Measurements from ENCODE around the gene ALKBH3.
A peak's percentile ranks its signal among the peaks of the same experiment; 100 is the strongest.

The ALKBH3 gene

DNA sequence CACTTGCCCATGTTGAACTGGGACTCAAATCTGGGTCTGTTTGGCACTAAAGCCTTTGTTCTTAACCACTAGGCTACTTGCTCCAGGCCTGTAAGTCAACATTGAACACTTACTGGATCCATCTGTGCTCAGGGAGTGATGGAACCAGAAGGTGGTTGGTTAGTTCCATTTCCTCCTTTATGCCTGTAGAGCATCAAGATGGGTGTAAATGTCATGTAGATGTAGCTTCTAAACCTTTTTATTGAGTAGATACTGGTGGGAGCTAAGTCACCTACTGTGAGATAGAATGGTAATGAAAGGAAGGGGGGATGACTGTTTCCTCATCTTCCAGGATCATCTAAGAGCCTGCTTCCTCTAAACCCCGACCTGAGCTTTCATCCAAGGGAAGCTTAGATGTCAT is 38.6 kb upstream of the ALKBH3 start:
- TF ChIP-seq, protein P1, sequence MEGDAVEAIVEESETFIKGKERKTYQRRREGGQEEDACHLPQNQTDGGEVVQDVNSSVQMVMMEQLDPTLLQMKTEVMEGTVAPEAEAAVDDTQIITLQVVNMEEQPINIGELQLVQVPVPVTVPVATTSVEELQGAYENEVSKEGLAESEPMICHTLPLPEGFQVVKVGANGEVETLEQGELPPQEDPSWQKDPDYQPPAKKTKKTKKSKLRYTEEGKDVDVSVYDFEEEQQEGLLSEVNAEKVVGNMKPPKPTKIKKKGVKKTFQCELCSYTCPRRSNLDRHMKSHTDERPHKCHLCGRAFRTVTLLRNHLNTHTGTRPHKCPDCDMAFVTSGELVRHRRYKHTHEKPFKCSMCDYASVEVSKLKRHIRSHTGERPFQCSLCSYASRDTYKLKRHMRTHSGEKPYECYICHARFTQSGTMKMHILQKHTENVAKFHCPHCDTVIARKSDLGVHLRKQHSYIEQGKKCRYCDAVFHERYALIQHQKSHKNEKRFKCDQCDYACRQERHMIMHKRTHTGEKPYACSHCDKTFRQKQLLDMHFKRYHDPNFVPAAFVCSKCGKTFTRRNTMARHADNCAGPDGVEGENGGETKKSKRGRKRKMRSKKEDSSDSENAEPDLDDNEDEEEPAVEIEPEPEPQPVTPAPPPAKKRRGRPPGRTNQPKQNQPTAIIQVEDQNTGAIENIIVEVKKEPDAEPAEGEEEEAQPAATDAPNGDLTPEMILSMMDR (IDR thresholded peaks at IDR 0.05; ENCODE audit: low read depth, low read length): no peak
- H3K4me3 ChIP-seq (ENCODE audit: low read depth, low read length): no peak overlapping the region

DNA sequence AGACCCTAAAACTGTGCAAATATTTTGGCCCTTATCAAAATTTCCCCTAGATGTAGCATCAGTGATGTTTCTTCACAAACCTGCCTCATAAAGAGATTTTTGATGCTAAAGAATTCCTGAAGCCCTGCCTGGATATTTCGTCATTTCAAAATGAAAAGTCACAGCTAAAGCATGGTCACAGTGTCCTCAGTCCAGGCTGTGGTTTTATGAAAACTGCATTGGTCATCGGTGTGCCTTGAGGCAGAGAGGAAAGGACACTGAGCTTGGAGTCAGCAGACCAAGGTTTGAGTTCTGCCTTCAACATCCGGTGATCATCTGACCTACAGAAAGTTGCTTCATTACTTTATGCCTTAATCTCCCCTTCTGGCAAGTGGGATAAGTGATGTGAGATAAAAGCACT is 34.8 kb upstream of the ALKBH3 start:
- no peak overlapping the region for H3K4me3 ChIP-seq (ENCODE audit: low read depth, low read length)
- TF ChIP-seq, protein P1 (IDR thresholded peaks at IDR 0.05; ENCODE audit: low read depth, low read length): no peak

DNA sequence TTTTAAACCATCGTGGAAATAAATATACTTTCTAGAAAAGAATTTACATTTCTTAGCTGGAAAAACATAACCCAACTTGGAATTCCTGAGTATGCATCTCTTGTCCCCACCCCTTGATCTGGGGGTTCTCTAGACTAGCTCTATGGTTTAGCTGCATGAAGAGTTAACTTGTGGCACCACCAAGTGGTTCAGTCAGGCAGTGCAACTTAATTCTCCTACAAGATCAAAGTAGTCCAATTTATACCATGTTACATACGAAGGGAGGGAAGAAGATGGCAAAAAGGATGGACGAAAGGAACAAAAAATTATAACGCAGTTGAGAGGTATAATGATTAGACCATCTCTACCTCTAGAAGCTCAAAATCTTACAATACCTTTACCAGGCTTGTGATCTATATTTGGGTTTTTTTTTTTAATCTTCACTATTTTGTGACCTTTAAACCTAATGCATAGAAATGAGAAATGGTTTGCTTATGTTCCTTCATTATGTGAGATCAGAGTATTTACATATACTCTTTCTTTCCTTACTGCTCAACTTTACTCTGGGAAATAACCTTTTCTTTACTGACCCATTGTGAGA is 28.5 kb upstream of the ALKBH3 start:
- no peak overlapping the region for H3K4me3 ChIP-seq (ENCODE audit: low read depth, low read length)
- TF ChIP-seq, protein P1 (IDR thresholded peaks at IDR 0.05; ENCODE audit: low read depth, low read length): peak; percentile 71

DNA sequence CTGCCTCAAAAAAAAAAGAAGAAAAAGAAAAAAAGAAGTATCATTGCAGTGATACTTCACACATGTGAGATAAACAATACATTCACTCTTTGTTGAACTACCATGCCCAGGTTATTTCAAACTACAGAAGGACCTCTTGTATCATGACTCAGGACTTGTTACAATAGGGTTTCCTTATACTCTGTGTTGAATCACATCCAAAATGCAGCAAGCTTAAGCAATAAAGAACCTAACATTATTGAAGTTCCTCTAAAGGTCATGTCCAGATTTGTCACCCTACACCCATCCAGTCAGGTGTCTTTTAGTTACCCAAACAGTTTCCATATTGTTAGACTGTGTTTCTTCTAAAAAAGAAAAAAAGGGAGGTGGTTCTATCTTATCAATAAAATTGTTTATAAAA is 26.9 kb upstream of the ALKBH3 start:
- TF ChIP-seq, protein P1 (IDR thresholded peaks at IDR 0.05; ENCODE audit: low read depth, low read length): no peak
- H3K4me3 ChIP-seq (ENCODE audit: low read depth, low read length): no peak overlapping the region

DNA sequence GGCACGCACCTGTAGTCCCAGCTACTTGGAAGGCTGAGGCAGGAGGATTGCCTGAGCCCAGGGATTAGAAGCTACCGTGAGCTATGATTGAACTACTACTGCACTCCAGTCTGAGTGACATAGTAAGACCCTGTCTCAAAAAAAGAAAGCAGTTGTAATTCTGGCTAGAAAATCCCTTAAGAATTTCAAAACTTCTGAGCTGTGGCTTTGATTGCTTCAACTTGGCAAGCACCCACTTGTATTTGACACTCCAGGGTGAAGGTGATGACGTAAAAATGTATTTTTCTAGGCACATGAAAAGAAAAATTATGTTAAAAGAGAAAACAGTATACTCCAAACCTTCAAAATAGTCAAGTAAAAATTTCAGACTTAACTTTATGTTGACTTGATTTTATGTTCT is 23.6 kb upstream of the ALKBH3 start:
- no peak overlapping the region for H3K4me3 ChIP-seq (ENCODE audit: low read depth, low read length)
- TF ChIP-seq, protein P1 (IDR thresholded peaks at IDR 0.05; ENCODE audit: low read depth, low read length): no peak

DNA sequence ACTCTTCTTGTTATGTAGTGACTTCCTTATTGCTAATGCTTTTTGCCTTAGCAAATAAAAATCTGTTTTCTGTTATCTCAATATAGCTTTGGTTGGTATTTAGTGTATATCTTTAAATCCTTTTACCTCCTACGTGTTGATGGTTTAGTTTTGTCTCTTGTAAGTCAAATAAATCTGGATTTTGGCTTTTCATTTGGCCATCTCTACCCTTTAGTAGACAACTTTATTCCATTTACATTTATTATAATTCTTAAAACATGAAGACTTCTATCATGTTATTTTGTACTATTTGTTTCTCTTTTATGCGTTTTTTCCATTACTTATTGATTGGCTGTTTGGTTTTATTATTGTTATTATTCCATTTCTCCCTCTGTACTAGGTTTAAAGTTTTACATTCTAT is 19.5 kb upstream of the ALKBH3 start:
- TF ChIP-seq, protein P1 (IDR thresholded peaks at IDR 0.05; ENCODE audit: low read depth, low read length): no peak
- H3K4me3 ChIP-seq (ENCODE audit: low read depth, low read length): no peak overlapping the region

DNA sequence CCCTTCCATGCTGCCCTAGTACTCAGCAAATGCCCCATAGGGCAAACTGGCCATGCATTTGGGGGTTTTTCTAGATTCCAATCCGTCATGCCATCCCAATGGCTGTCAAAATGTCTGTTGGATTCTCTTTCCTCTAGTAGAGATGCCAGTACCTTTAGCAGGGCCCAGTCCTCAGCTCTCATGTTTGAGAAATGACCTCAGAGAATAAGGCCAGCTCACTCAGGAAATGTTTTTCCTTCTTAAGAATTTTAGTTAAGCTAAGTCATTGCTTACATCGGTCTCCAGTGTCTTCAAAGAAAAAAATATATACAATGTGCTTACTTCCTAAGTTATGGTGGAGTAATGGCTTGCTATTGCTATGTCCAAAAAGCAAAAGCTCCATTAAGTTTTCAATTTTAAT is 14.1 kb upstream of the ALKBH3 start:
- H3K4me3 ChIP-seq (ENCODE audit: low read depth, low read length): no peak overlapping the region
- TF ChIP-seq, protein P1 (IDR thresholded peaks at IDR 0.05; ENCODE audit: low read depth, low read length): no peak

All from WI38 (cell line).